Activated naive CD8-positive, alpha-beta T cell (primary cell): ENCODE results near the gene PDF.
"Not testable (repeated sequence)": the region's sequence is repeated elsewhere in the genome, so short reads cannot be mapped to it uniquely, and the experiment has no call there.

Experiments
- H3K27ac Mint-ChIP-seq: one replicate; pipeline ENCODE4 v1.8.0; 2021; ENCODE audit warnings: mixed read lengths
- H3K27me3 Mint-ChIP-seq: one replicate; pipeline ENCODE4 v1.8.0; 2021; ENCODE audit warnings: mixed read lengths
- H3K36me3 Mint-ChIP-seq: one replicate; pipeline ENCODE4 v1.8.0; 2021; ENCODE audit warnings: mixed read lengths
- H3K4me1 Mint-ChIP-seq: one replicate; pipeline ENCODE4 v1.8.0; 2021; ENCODE audit warnings: low read depth, mixed read lengths
- H3K4me3 Mint-ChIP-seq: one replicate; pipeline ENCODE4 v1.8.0; 2021; ENCODE audit warnings: mild to moderate bottlenecking, mixed read lengths
- H3K9me3 Mint-ChIP-seq: one replicate; pipeline ENCODE4 v1.8.0; 2021; ENCODE audit warnings: low read depth, mixed read lengths

PDF gene

GRCh38 chr16:69294051-69294450, 36.3 kb downstream of the PDF start:
- H3K27me3 Mint-ChIP-seq = no peaks in the 10 kb centered on the region
- no peaks in the 10 kb centered on the region for H3K36me3 Mint-ChIP-seq
- H3K4me3 Mint-ChIP-seq = no peak overlapping the region
- H3K9me3 Mint-ChIP-seq = no peaks in the 10 kb centered on the region
- H3K4me1 Mint-ChIP-seq = no peaks in the 10 kb centered on the region
- H3K27ac Mint-ChIP-seq = no peak overlapping the region

- no peak overlapping the region for H3K4me3 Mint-ChIP-seq
- no peaks in the 10 kb centered on the region for H3K36me3 Mint-ChIP-seq
- no peaks in the 10 kb centered on the region for H3K27me3 Mint-ChIP-seq
- no peak overlapping the region for H3K27ac Mint-ChIP-seq
- H3K4me1 Mint-ChIP-seq = no peaks in the 10 kb centered on the region
- no peaks in the 10 kb centered on the region for H3K9me3 Mint-ChIP-seq
These were observed 37.0 kb downstream of the PDF start for GRCh38 chr16:69293401-69293800.

- H3K4me3 Mint-ChIP-seq, H3K27ac Mint-ChIP-seq, H3K27me3 Mint-ChIP-seq, H3K9me3 Mint-ChIP-seq, H3K36me3 Mint-ChIP-seq, H3K4me1 Mint-ChIP-seq: not testable (repeated sequence)
These were observed 38.7 kb downstream of the PDF start for GRCh38 chr16:69291657-69292056.

GRCh38 chr16:69286941-69287713, 43.3 kb downstream of the PDF start:
- H3K27me3 Mint-ChIP-seq = no peaks in the 10 kb centered on the region
- H3K9me3 Mint-ChIP-seq = no peaks in the 10 kb centered on the region
- H3K27ac Mint-ChIP-seq = no peak overlapping the region
- H3K4me3 Mint-ChIP-seq = no peak overlapping the region
- no peaks in the 10 kb centered on the region for H3K36me3 Mint-ChIP-seq
- peaks cover 2% of the 10 kb centered on the region for H3K4me1 Mint-ChIP-seq

- Mint-ChIP-seq H3K36me3 (no peaks in the 10 kb centered on the region), H3K9me3 (no peaks in the 10 kb centered on the region), H3K27ac (no peak overlapping the region), H3K27me3 (no peaks in the 10 kb centered on the region), H3K4me1 (peaks cover 2% of the 10 kb centered on the region), H3K4me3 (no peak overlapping the region)
These were observed 45.1 kb downstream of the PDF start for GRCh38 chr16:69285240-69285639.

- H3K36me3 Mint-ChIP-seq = no peaks in the 10 kb centered on the region
- H3K27ac Mint-ChIP-seq = no peak overlapping the region
- no peaks in the 10 kb centered on the region for H3K9me3 Mint-ChIP-seq
- no peaks in the 10 kb centered on the region for H3K27me3 Mint-ChIP-seq
- no peak overlapping the region for H3K4me3 Mint-ChIP-seq
- peaks cover 2% of the 10 kb centered on the region for H3K4me1 Mint-ChIP-seq
These were observed 46.5 kb downstream of the PDF start for GRCh38 chr16:69283851-69284250.

GRCh38 chr16:69277413-69277812, 53.0 kb downstream of the PDF start:
- no peaks in the 10 kb centered on the region for H3K36me3 Mint-ChIP-seq
- no peak overlapping the region for H3K4me3 Mint-ChIP-seq
- H3K27ac Mint-ChIP-seq = no peak overlapping the region

More at GRCh38 chr16:69277413-69277812, 53.0 kb downstream of the PDF start:
- Mint-ChIP-seq H3K4me1 (no peaks in the 10 kb centered on the region), H3K9me3 (no peaks in the 10 kb centered on the region), H3K27me3 (no peaks in the 10 kb centered on the region)
